ACC112 (cell line): Measurements from ENCODE around the gene CXCR1.
"Not testable (repeated sequence)": the region's sequence is repeated elsewhere in the genome, so short reads cannot be mapped to it uniquely, and the experiment has no call there.

ENCODE experiments used
- H2AFZ ChIP-seq: fragments of 200-600 bp; sonication (generic); one replicate; pipeline ENCODE4 v1.6.0; 2017; ENCODE audit warnings: antibody characterized with exemption, low read length; ENCODE audit not compliant: unreplicated experiment
- H3K27ac ChIP-seq: fragments of 200-600 bp; sonication (generic); 2 replicates; pipeline ENCODE4 v1.5.1; 2014; ENCODE audit warnings: low read depth, mild to moderate bottlenecking, antibody characterized with exemption, low read length, moderate library complexity
- H3K27me3 ChIP-seq: fragments of 200-600 bp; sonication (generic); 2 replicates; pipeline ENCODE4 v1.6.1; 2014; ENCODE audit warnings: mild to moderate bottlenecking, antibody characterized with exemption, low read length, moderate library complexity, mixed read lengths; ENCODE audit not compliant: insufficient read depth
- H3K36me3 ChIP-seq: fragments of 200-600 bp; sonication (generic); 2 replicates; pipeline ENCODE4 v1.6.1; 2016; ENCODE audit warnings: mild to moderate bottlenecking, antibody characterized with exemption, low read length, moderate library complexity, mixed read lengths; ENCODE audit not compliant: insufficient read depth
- H3K4me1 ChIP-seq: fragments of 200-600 bp; sonication (generic); one replicate; pipeline ENCODE4 v1.6.1; 2016; ENCODE audit warnings: low read length, mixed read lengths; ENCODE audit not compliant: insufficient read depth, unreplicated experiment, control insufficient read depth
- H3K4me3 ChIP-seq: fragments of 200-600 bp; sonication (generic); 2 replicates; pipeline ENCODE4 v1.5.1; 2014; ENCODE audit warnings: mild to moderate bottlenecking, low read depth, low read length
- H3K79me2 ChIP-seq: fragments of 200-600 bp; sonication (generic); one replicate; pipeline ENCODE4 v1.6.0; 2016; ENCODE audit warnings: low read length; ENCODE audit not compliant: control insufficient read depth, unreplicated experiment, insufficient read depth

The CXCR1 gene

DNA sequence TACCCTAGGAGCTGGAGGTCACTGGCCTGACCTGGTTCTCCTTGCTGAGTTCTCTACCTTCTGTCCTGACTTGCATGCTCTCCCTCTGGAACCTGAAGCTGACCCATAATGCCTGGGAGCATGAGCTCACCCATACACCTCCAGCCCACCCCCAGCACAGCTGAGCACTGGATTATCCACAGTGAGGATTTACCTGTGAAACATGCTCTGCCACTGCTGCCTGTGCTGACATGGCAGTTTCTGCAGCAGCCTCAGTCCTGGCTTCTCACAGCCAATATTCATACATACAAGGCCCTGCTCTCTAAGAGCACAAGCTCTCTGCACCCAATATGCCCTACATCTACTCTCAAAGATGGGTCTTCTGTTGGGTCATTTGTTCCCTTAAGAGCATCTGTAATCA lies 35.9 kb downstream of the CXCR1 start:
- Histone ChIP-seq H3K79me2 (no peaks in the 10 kb centered on the region), H2AFZ (no peak overlapping the region), H3K4me1 (no peaks in the 10 kb centered on the region), H3K36me3 (no peaks in the 10 kb centered on the region), H3K27me3 (peaks cover 69% of the 10 kb centered on the region), H3K27ac (no peak overlapping the region), H3K4me3 (no peak overlapping the region)

DNA sequence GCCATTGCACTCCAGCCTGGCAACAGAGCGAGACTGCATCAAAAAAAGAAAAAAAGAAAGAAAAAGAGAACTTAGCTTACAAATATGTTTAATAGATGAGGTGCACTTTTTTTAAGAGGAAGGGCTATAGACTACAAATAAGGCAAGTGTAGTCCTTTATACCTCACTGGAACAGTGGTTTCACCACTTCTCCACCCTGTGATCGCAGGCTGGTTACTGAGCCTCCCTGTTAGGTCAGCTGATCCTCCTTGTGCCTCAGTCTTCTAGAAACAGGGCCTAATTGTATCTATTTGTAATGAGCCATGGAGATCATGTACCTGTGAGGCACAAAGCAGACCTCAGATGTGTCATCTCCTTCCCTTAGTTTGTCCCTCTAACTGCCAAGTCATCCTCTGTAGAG lies 36.4 kb downstream of the CXCR1 start:
- no peak overlapping the region for H3K4me3 ChIP-seq
- no peaks in the 10 kb centered on the region for H3K4me1 ChIP-seq
- H2AFZ ChIP-seq = no peak overlapping the region
- no peaks in the 10 kb centered on the region for H3K79me2 ChIP-seq
- H3K27me3 ChIP-seq = peaks cover 69% of the 10 kb centered on the region
- no peak overlapping the region for H3K27ac ChIP-seq
- no peaks in the 10 kb centered on the region for H3K36me3 ChIP-seq

- H3K79me2 ChIP-seq = no peaks in the 10 kb centered on the region
- H3K27ac ChIP-seq = no peak overlapping the region
- H3K4me1 ChIP-seq = no peaks in the 10 kb centered on the region
- no peak overlapping the region for H3K4me3 ChIP-seq
- peaks cover 68% of the 10 kb centered on the region for H3K27me3 ChIP-seq
- H2AFZ ChIP-seq = no peak overlapping the region
- H3K36me3 ChIP-seq = no peaks in the 10 kb centered on the region
Observed at GRCh38 chr2:218129458-218130135, 37.2 kb downstream of the CXCR1 start.

DNA sequence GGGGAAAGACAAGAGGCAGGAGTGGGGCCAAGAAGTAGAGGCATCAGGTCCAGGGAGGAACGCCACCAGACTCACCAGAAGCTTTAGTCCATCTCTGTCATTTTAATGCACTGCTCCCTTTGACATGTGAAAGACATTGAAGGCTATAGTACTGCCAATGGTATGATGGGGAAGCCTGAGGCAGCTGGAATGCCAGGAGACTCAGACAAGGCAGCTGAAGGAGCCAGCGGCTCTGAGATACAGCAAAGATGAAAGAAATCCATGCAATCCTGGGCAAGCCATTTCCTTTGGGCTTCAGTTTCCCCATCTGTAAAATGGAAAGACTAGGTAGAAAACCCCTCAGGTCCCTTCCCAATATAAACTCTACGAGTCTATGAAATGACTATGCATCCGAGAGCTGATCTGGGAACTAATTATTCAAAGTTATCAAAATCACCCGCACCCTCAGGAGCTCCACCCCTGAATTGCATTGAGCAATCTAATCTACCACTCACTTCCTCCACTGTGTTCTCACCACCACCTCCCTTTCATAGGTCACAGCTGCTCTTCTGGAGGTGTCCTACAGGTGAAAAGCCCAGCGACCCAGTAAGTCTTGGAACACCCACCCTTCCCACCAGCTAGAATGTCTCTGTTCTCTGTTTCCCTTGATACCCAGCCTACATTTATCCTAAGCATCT lies 37.8 kb downstream of the CXCR1 start:
- H3K36me3 ChIP-seq = no peaks in the 10 kb centered on the region
- H3K4me3 ChIP-seq = no peak overlapping the region
- no peaks in the 10 kb centered on the region for H3K4me1 ChIP-seq
- H3K27me3 ChIP-seq = peaks cover 68% of the 10 kb centered on the region
- H3K79me2 ChIP-seq = no peaks in the 10 kb centered on the region
- no peak overlapping the region for H3K27ac ChIP-seq
- H2AFZ ChIP-seq = no peak overlapping the region

- no peaks in the 10 kb centered on the region for H3K4me1 ChIP-seq
- H3K27me3 ChIP-seq = peaks cover 67% of the 10 kb centered on the region
- H3K36me3 ChIP-seq = no peaks in the 10 kb centered on the region
- H3K27ac ChIP-seq = no peak overlapping the region
- no peaks in the 10 kb centered on the region for H3K79me2 ChIP-seq
- no peak overlapping the region for H3K4me3 ChIP-seq
- H2AFZ ChIP-seq = no peak overlapping the region
Observed at GRCh38 chr2:218127929-218128455, 38.8 kb downstream of the CXCR1 start.

- no peaks in the 10 kb centered on the region for H3K79me2 ChIP-seq
- no peaks in the 10 kb centered on the region for H3K4me1 ChIP-seq
- peaks cover 71% of the 10 kb centered on the region for H3K27me3 ChIP-seq
- no peaks in the 10 kb centered on the region for H3K36me3 ChIP-seq
- H3K4me3 ChIP-seq = no peak within 1 kb of the TSS
- no peak within 1 kb of the TSS for H2AFZ ChIP-seq
- H3K27ac ChIP-seq = no peak within 1 kb of the TSS
Observed at GRCh38 chr2:218125626-218126080, 41.1 kb downstream of the CXCR1 start, which contains the start of gene CXCR2. Gene CXCR2, plus strand, starts transcription at chr2:218126028. Its CDS starts 8,774 bp downstream, at chr2:218134802.

- Histone ChIP-seq H3K27ac (no peak overlapping the region), H3K36me3 (no peaks in the 10 kb centered on the region), H3K4me3 (no peak overlapping the region), H2AFZ (no peak overlapping the region), H3K79me2 (no peaks in the 10 kb centered on the region), H3K27me3 (peaks cover 71% of the 10 kb centered on the region), H3K4me1 (no peaks in the 10 kb centered on the region)
Observed at GRCh38 chr2:218125095-218125494, 41.7 kb downstream of the CXCR1 start.

GRCh38 chr2:218123986-218124385 lies 42.8 kb downstream of the CXCR1 start:
- Histone ChIP-seq H3K4me3 (no peak overlapping the region), H3K79me2 (no peaks in the 10 kb centered on the region), H3K36me3 (no peaks in the 10 kb centered on the region), H3K4me1 (no peaks in the 10 kb centered on the region), H3K27ac (no peak overlapping the region), H3K27me3 (peaks cover 66% of the 10 kb centered on the region), H2AFZ (no peak overlapping the region)

GRCh38 chr2:218122286-218122685 lies 44.5 kb downstream of the CXCR1 start:
- H3K27me3 ChIP-seq = peaks cover 49% of the 10 kb centered on the region
- H3K27ac ChIP-seq, H3K4me1 ChIP-seq, H3K36me3 ChIP-seq, H3K79me2 ChIP-seq, H3K4me3 ChIP-seq, H2AFZ ChIP-seq: not testable (repeated sequence)

DNA sequence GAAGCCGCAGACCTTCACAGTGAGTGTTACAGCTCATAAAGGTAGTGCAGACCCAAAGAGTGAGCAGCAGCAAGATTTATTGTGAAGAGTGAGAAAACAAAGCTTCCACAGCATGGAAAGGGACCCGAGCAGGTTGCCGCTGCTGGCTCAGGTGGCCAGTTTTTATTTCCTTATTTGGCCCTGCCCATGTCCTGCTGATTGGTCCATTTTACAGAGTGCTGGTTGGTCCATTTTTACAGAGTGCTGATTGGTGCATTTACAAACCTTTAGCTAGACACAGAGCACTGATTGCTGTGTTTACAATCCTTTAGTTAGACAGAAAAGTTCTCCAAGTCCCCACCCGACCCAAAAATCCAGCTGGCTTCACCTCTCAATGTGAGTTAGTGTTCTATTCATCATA lies 45.0 kb downstream of the CXCR1 start:
- H3K27ac ChIP-seq, H3K79me2 ChIP-seq, H3K4me3 ChIP-seq, H3K36me3 ChIP-seq, H3K4me1 ChIP-seq, H2AFZ ChIP-seq: not testable (repeated sequence)
- H3K27me3 ChIP-seq = peaks cover 45% of the 10 kb centered on the region
